ENCODE results near the gene GNL2.

GNL2 gene

GRCh38 chr1:37595440-37596181 lies at the start of gene GNL2:
Gene GNL2 (minus strand): TSS chr1:37595937. CDS start chr1:37595822, 115 bp downstream.
- Histone ChIP-seq H3K36me3 (ENCODE audit: control insufficient read depth, insufficient read depth, low read length) (peaks cover 35% of the 10 kb centered on the region), H3K4me3 (ENCODE audit: low read depth, low read length) (peak within 1 kb of the TSS; percentile 83), H3K27me3 (ENCODE audit: control insufficient read depth, insufficient read depth, low read length) (0 out of 2 replicates have a peak, but pooled peaks cover 6% of the 10 kb centered on the region), H3K9me3 (ENCODE audit: control insufficient read depth, insufficient read depth, low read depth, low read length) (no peaks in the 10 kb centered on the region), H3K4me1 (ENCODE audit: control insufficient read depth, insufficient read depth, low read length) (0 out of 2 replicates have a peak, but pooled peaks cover 3% of the 10 kb centered on the region), H3K27ac (ENCODE audit: low read depth, low read length) (peak within 1 kb of the TSS; percentile 64; the same call in 1 of the 2 replicates), H3K9ac (ENCODE audit: low read length) (peak within 1 kb of the TSS; percentile 97)

GRCh38 chr1:37641059-37641458 lies 45.3 kb upstream of the GNL2 start:
- H3K9ac ChIP-seq (ENCODE audit: low read length), result no peak overlapping the region
- H3K9me3 ChIP-seq (ENCODE audit: control insufficient read depth, insufficient read depth, low read depth, low read length), result no peaks in the 10 kb centered on the region
- H3K27me3 ChIP-seq (ENCODE audit: control insufficient read depth, insufficient read depth, low read length), result peaks cover 89% of the 10 kb centered on the region

GRCh38 chr1:37636435-37636834 lies 40.7 kb upstream of the GNL2 start:
- Histone ChIP-seq H3K4me3 (ENCODE audit: low read depth, low read length) (no peak overlapping the region), H3K27me3 (ENCODE audit: control insufficient read depth, insufficient read depth, low read length) (peaks cover 100% of the 10 kb centered on the region), H3K9ac (ENCODE audit: low read length) (no peak overlapping the region), H3K4me1 (ENCODE audit: control insufficient read depth, insufficient read depth, low read length) (peaks cover 9% of the 10 kb centered on the region), H3K27ac (ENCODE audit: low read depth, low read length) (no peak overlapping the region), H3K36me3 (ENCODE audit: control insufficient read depth, insufficient read depth, low read length) (no peaks in the 10 kb centered on the region), H3K9me3 (ENCODE audit: control insufficient read depth, insufficient read depth, low read depth, low read length) (no peaks in the 10 kb centered on the region)

More at GRCh38 chr1:37641059-37641458, 45.3 kb upstream of the GNL2 start:
- Histone ChIP-seq H3K4me1 (ENCODE audit: control insufficient read depth, insufficient read depth, low read length) (no peaks in the 10 kb centered on the region), H3K27ac (ENCODE audit: low read depth, low read length) (no peak overlapping the region), H3K4me3 (ENCODE audit: low read depth, low read length) (no peak overlapping the region), H3K36me3 (ENCODE audit: control insufficient read depth, insufficient read depth, low read length) (no peaks in the 10 kb centered on the region)

GRCh38 chr1:37634992-37635902 lies 39.5 kb upstream of the GNL2 start:
- Histone ChIP-seq H3K4me1 (ENCODE audit: control insufficient read depth, insufficient read depth, low read length) (peaks cover 9% of the 10 kb centered on the region), H3K9me3 (ENCODE audit: control insufficient read depth, insufficient read depth, low read depth, low read length) (no peaks in the 10 kb centered on the region), H3K27ac (ENCODE audit: low read depth, low read length) (no peak overlapping the region), H3K36me3 (ENCODE audit: control insufficient read depth, insufficient read depth, low read length) (no peaks in the 10 kb centered on the region), H3K4me3 (ENCODE audit: low read depth, low read length) (peak overlapping the region; percentile 52), H3K27me3 (ENCODE audit: control insufficient read depth, insufficient read depth, low read length) (peaks cover 100% of the 10 kb centered on the region), H3K9ac (ENCODE audit: low read length) (no peak overlapping the region)

- H3K27ac ChIP-seq (ENCODE audit: low read depth, low read length), result no peak within 1 kb of the TSS
- H3K4me3 ChIP-seq (ENCODE audit: low read depth, low read length), result peak within 1 kb of the TSS; percentile 52
- no peaks in the 10 kb centered on the region for H3K36me3 ChIP-seq (ENCODE audit: control insufficient read depth, insufficient read depth, low read length)
- no peaks in the 10 kb centered on the region for H3K9me3 ChIP-seq (ENCODE audit: control insufficient read depth, insufficient read depth, low read depth, low read length)
- peaks cover 9% of the 10 kb centered on the region for H3K4me1 ChIP-seq (ENCODE audit: control insufficient read depth, insufficient read depth, low read length)
- H3K27me3 ChIP-seq (ENCODE audit: control insufficient read depth, insufficient read depth, low read length), result peaks cover 100% of the 10 kb centered on the region
- no peak within 1 kb of the TSS for H3K9ac ChIP-seq (ENCODE audit: low read length)
Measured at GRCh38 chr1:37634244-37634991, 38.7 kb upstream of the GNL2 start, which contains the start of gene RSPO1. Gene RSPO1 (minus strand): TSS chr1:37634892. CDS start chr1:37629661, 5,231 bp downstream.

GRCh38 chr1:37633938-37634243 lies 38.2 kb upstream of the GNL2 start:
- Histone ChIP-seq H3K4me1 (ENCODE audit: control insufficient read depth, insufficient read depth, low read length) (peaks cover 9% of the 10 kb centered on the region), H3K36me3 (ENCODE audit: control insufficient read depth, insufficient read depth, low read length) (no peaks in the 10 kb centered on the region), H3K9ac (ENCODE audit: low read length) (no peak overlapping the region), H3K4me3 (ENCODE audit: low read depth, low read length) (peak overlapping the region; percentile 52), H3K27ac (ENCODE audit: low read depth, low read length) (no peak overlapping the region), H3K27me3 (ENCODE audit: control insufficient read depth, insufficient read depth, low read length) (peaks cover 100% of the 10 kb centered on the region), H3K9me3 (ENCODE audit: control insufficient read depth, insufficient read depth, low read depth, low read length) (no peaks in the 10 kb centered on the region)

GRCh38 chr1:37633040-37633937 lies 37.6 kb upstream of the GNL2 start:
- Histone ChIP-seq H3K27ac (ENCODE audit: low read depth, low read length) (no peak overlapping the region), H3K36me3 (ENCODE audit: control insufficient read depth, insufficient read depth, low read length) (no peaks in the 10 kb centered on the region), H3K4me1 (ENCODE audit: control insufficient read depth, insufficient read depth, low read length) (peaks cover 9% of the 10 kb centered on the region), H3K9ac (ENCODE audit: low read length) (no peak overlapping the region), H3K9me3 (ENCODE audit: control insufficient read depth, insufficient read depth, low read depth, low read length) (no peaks in the 10 kb centered on the region), H3K27me3 (ENCODE audit: control insufficient read depth, insufficient read depth, low read length) (peaks cover 100% of the 10 kb centered on the region), H3K4me3 (ENCODE audit: low read depth, low read length) (peak overlapping the region; percentile 52)

- H3K27me3 ChIP-seq (ENCODE audit: control insufficient read depth, insufficient read depth, low read length), result peaks cover 97% of the 10 kb centered on the region
- H3K9ac ChIP-seq (ENCODE audit: low read length), result no peak overlapping the region
- no peaks in the 10 kb centered on the region for H3K9me3 ChIP-seq (ENCODE audit: control insufficient read depth, insufficient read depth, low read depth, low read length)
- H3K4me1 ChIP-seq (ENCODE audit: control insufficient read depth, insufficient read depth, low read length), result peaks cover 9% of the 10 kb centered on the region
- H3K4me3 ChIP-seq (ENCODE audit: low read depth, low read length), result no peak overlapping the region
- no peak overlapping the region for H3K27ac ChIP-seq (ENCODE audit: low read depth, low read length)
- H3K36me3 ChIP-seq (ENCODE audit: control insufficient read depth, insufficient read depth, low read length), result no peaks in the 10 kb centered on the region
Measured at GRCh38 chr1:37631036-37631435, 35.3 kb upstream of the GNL2 start.

GRCh38 chr1:37630426-37631028 lies 34.8 kb upstream of the GNL2 start:
- Histone ChIP-seq H3K4me1 (ENCODE audit: control insufficient read depth, insufficient read depth, low read length) (peaks cover 9% of the 10 kb centered on the region), H3K9me3 (ENCODE audit: control insufficient read depth, insufficient read depth, low read depth, low read length) (no peaks in the 10 kb centered on the region), H3K4me3 (ENCODE audit: low read depth, low read length) (no peak overlapping the region), H3K9ac (ENCODE audit: low read length) (no peak overlapping the region), H3K27ac (ENCODE audit: low read depth, low read length) (no peak overlapping the region), H3K27me3 (ENCODE audit: control insufficient read depth, insufficient read depth, low read length) (peaks cover 97% of the 10 kb centered on the region), H3K36me3 (ENCODE audit: control insufficient read depth, insufficient read depth, low read length) (no peaks in the 10 kb centered on the region)

All from HUES6 (cell line).